Smooth muscle cell (in vitro differentiated cells): ENCODE measurements around the gene EPB41. TPM values are rescaled to one million over a fixed set of nuclear protein-coding genes. Genes with fewer than 3 reads are reported as not detected.

ENCODE experiments used
- DNase-seq: peaks from one replicate; lab custom pipeline; 2025; ENCODE audit not compliant: unreplicated experiment; lab: John Stamatoyannopoulos, UW
- H2AFZ ChIP-seq: fragments of 200-600 bp; sonication (generic); 2 replicates; pipeline ENCODE4 v1.6.0; 2016; ENCODE audit warnings: antibody characterized with exemption, low read depth, mild to moderate bottlenecking
- H3F3A ChIP-seq: fragments of 200-600 bp; sonication (generic); 2 replicates; pipeline ENCODE4 v1.6.0; 2017; ENCODE audit warnings: antibody characterized with exemption, low read depth
- H3K27ac ChIP-seq: fragments of 200-600 bp; sonication (generic); 2 replicates; pipeline ENCODE4 v1.5.1; 2016; ENCODE audit warnings: low read depth, mild to moderate bottlenecking
- H3K27me3 ChIP-seq: fragments of 200-600 bp; sonication (generic); 2 replicates; pipeline ENCODE4 v1.6.1; 2016; ENCODE audit warnings: low read depth, mild to moderate bottlenecking
- H3K36me3 ChIP-seq: fragments of 200-600 bp; sonication (generic); 2 replicates; pipeline ENCODE4 v1.5.1; 2016; ENCODE audit warnings: low read depth
- H3K4me1 ChIP-seq: fragments of 200-600 bp; sonication (generic); 2 replicates; pipeline ENCODE4 v1.5.1; 2016; ENCODE audit warnings: low read depth
- H3K4me2 ChIP-seq: fragments of 200-600 bp; sonication (generic); 2 replicates; pipeline ENCODE4 v1.6.0; 2016; ENCODE audit warnings: mild to moderate bottlenecking
- H3K4me3 ChIP-seq: fragments of 200-600 bp; sonication (generic); 2 replicates; pipeline ENCODE4 v1.5.1; 2016; ENCODE audit warnings: mild to moderate bottlenecking
- H3K79me2 ChIP-seq: fragments of 200-600 bp; sonication (generic); 2 replicates; pipeline ENCODE4 v1.6.0; 2016; ENCODE audit warnings: low read depth, mild to moderate bottlenecking
- H3K9ac ChIP-seq: fragments of 200-600 bp; sonication (generic); 2 replicates; pipeline ENCODE4 v1.6.0; 2016; ENCODE audit warnings: low read depth
- H3K9me3 ChIP-seq: fragments of 200-600 bp; sonication (generic); replicated peaks from 2 replicates; pipeline ENCODE4 v1.5.1; 2016; ENCODE audit warnings: low read depth
- H4K20me1 ChIP-seq: fragments of 200-600 bp; sonication (generic); 2 replicates; pipeline ENCODE4 v1.6.0; 2016; ENCODE audit warnings: low read depth
- WGBS: methylation state at CpG from one replicate; pipeline ENCODE4 v1.1.7; 2016; ENCODE audit warnings: low lambda C conversion rate; 5-methylcytosine and 5-hydroxymethylcytosine counted together
- polyA plus RNA-seq: library from polyadenylated mRNA; unstranded; fragments of >200 nt; fragmentation: Nextera tagmentation; extraction: Ambion mirVana; gene quantifications from 2 replicates; pipeline ENCODE4 v1.2.1, GENCODE V29; 2016
- total RNA-seq: library from RNA; depleted of rRNA; stranded (reverse); fragments of >200 nt; gene quantifications from 2 replicates; pipeline ENCODE4 v1.2.3, GENCODE V29; 2014
- TF ChIP-seq, protein P1 (sequence below): fragments of 200-600 bp; sonication (generic); IDR thresholded peaks from 2 replicates; pipeline ENCODE4 v1.5.1; 2017; ENCODE audit warnings: borderline replicate concordance, mild to moderate bottlenecking, antibody characterized with exemption; ENCODE audit not compliant: insufficient read depth, poor library complexity, severe bottlenecking

Gene EPB41
- total and polyA plus RNA-seq, 2 experiments from 2014 or later: 4.7 to 20.2 TPM

GRCh38 chr1:28933918-28934317 lies 19.5 kb downstream of the EPB41 start:
- H3K4me2 ChIP-seq: no peak overlapping the region
- no peaks in the 10 kb centered on the region for H3K27me3 ChIP-seq
- no peaks in the 10 kb centered on the region for H3K36me3 ChIP-seq
- TF ChIP-seq, protein P1, sequence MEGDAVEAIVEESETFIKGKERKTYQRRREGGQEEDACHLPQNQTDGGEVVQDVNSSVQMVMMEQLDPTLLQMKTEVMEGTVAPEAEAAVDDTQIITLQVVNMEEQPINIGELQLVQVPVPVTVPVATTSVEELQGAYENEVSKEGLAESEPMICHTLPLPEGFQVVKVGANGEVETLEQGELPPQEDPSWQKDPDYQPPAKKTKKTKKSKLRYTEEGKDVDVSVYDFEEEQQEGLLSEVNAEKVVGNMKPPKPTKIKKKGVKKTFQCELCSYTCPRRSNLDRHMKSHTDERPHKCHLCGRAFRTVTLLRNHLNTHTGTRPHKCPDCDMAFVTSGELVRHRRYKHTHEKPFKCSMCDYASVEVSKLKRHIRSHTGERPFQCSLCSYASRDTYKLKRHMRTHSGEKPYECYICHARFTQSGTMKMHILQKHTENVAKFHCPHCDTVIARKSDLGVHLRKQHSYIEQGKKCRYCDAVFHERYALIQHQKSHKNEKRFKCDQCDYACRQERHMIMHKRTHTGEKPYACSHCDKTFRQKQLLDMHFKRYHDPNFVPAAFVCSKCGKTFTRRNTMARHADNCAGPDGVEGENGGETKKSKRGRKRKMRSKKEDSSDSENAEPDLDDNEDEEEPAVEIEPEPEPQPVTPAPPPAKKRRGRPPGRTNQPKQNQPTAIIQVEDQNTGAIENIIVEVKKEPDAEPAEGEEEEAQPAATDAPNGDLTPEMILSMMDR: no peak
- no peak overlapping the region for H3K27ac ChIP-seq
- no peaks in the 10 kb centered on the region for H3K4me1 ChIP-seq
- H3K9me3 ChIP-seq: no peaks in the 10 kb centered on the region
- H2AFZ ChIP-seq: no peak overlapping the region
- H3K9ac ChIP-seq: no peak overlapping the region
- H3K79me2 ChIP-seq: peaks cover 2% of the 10 kb centered on the region
- no peaks in the 10 kb centered on the region for H3F3A ChIP-seq
- DNase-seq: no peak
- H4K20me1 ChIP-seq: no peaks in the 10 kb centered on the region
- H3K4me3 ChIP-seq: no peak overlapping the region

- Histone ChIP-seq H3K36me3 (no peaks in the 10 kb centered on the region), H3K4me3 (no peak overlapping the region), H3K79me2 (peaks cover 3% of the 10 kb centered on the region), H4K20me1 (no peaks in the 10 kb centered on the region), H3K9ac (no peak overlapping the region), H3K27ac (no peak overlapping the region), H3K9me3 (no peaks in the 10 kb centered on the region), H2AFZ (no peak overlapping the region), H3K27me3 (no peaks in the 10 kb centered on the region), H3K4me1 (no peaks in the 10 kb centered on the region), H3F3A (no peaks in the 10 kb centered on the region), H3K4me2 (no peak overlapping the region)
- TF ChIP-seq, protein P1: no peak
- no peak for DNase-seq
- 82% methylated on average over 5 of the region's 5 CpGs for WGBS
Measured at GRCh38 chr1:28934676-28935075, 20.3 kb downstream of the EPB41 start.

DNA sequence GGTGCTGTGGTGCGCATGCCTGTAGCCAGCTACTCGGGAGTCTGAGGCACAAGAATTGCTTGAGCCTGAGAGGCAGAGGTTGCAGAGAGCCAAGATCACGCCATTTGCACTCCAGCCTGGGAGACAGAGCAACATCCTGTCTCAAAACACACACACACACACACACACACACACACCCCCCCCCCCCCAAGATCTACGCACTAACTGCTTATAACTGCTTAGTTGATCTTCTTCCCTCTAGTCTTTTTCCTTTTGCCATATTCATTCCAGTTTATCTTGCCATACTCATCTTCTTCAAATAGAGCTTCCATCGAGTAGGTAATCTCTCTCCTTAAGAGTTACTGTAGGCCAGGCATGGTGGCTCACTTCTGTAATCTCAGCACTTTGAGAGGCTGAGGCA lies 20.9 kb downstream of the EPB41 start:
- 98% methylated on average over 5 of the region's 5 CpGs for WGBS
- no peak for DNase-seq
- TF ChIP-seq, protein P1: no peak
- no peaks in the 10 kb centered on the region for H3K9me3 ChIP-seq
- no peak overlapping the region for H3K27ac ChIP-seq
- no peak overlapping the region for H3K4me2 ChIP-seq
- no peaks in the 10 kb centered on the region for H3K4me1 ChIP-seq
- H3K36me3 ChIP-seq: no peaks in the 10 kb centered on the region
- no peaks in the 10 kb centered on the region for H3K27me3 ChIP-seq
- peaks cover 8% of the 10 kb centered on the region for H3K79me2 ChIP-seq
- H3F3A ChIP-seq: no peaks in the 10 kb centered on the region
- H4K20me1 ChIP-seq: no peaks in the 10 kb centered on the region
- H2AFZ ChIP-seq: no peak overlapping the region
- no peak overlapping the region for H3K9ac ChIP-seq
- H3K4me3 ChIP-seq: no peak overlapping the region

- H3K79me2 ChIP-seq: peaks cover 8% of the 10 kb centered on the region
Measured at GRCh38 chr1:28936094-28936493, 21.7 kb downstream of the EPB41 start.

More at GRCh38 chr1:28936094-28936493, 21.7 kb downstream of the EPB41 start:
- Histone ChIP-seq H3K9me3 (no peaks in the 10 kb centered on the region), H3K36me3 (no peaks in the 10 kb centered on the region), H4K20me1 (no peaks in the 10 kb centered on the region), H3K27me3 (no peaks in the 10 kb centered on the region), H3F3A (no peaks in the 10 kb centered on the region), H3K27ac (no peak overlapping the region), H3K4me1 (no peaks in the 10 kb centered on the region), H3K4me3 (no peak overlapping the region), H3K9ac (no peak overlapping the region), H3K4me2 (no peak overlapping the region), H2AFZ (no peak overlapping the region)
- WGBS: 95% methylated on average over 1 of the region's 1 CpG
- TF ChIP-seq, protein P1: no peak
- no peak for DNase-seq
